Stimulated activated CD4-positive, alpha-beta T cell treated with anti-CD3 and anti-CD28 coated beads, TNF-alpha, amount 100 ng/mL, for 24 hours (primary cell): Measurements from ENCODE around the gene BCL6B.
"Not testable (repeated sequence)": the region's sequence is repeated elsewhere in the genome, so short reads cannot be mapped to it uniquely, and the experiment has no call there.

Source experiments
- DNase-seq, 3 experiments: peaks; one replicate each; pipeline ENCODE4 v3.0.0-alpha.2; 2020; ENCODE audit warnings: low read depth in 3 of 3

The BCL6B gene, protein sequence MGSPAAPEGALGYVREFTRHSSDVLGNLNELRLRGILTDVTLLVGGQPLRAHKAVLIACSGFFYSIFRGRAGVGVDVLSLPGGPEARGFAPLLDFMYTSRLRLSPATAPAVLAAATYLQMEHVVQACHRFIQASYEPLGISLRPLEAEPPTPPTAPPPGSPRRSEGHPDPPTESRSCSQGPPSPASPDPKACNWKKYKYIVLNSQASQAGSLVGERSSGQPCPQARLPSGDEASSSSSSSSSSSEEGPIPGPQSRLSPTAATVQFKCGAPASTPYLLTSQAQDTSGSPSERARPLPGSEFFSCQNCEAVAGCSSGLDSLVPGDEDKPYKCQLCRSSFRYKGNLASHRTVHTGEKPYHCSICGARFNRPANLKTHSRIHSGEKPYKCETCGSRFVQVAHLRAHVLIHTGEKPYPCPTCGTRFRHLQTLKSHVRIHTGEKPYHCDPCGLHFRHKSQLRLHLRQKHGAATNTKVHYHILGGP

DNA sequence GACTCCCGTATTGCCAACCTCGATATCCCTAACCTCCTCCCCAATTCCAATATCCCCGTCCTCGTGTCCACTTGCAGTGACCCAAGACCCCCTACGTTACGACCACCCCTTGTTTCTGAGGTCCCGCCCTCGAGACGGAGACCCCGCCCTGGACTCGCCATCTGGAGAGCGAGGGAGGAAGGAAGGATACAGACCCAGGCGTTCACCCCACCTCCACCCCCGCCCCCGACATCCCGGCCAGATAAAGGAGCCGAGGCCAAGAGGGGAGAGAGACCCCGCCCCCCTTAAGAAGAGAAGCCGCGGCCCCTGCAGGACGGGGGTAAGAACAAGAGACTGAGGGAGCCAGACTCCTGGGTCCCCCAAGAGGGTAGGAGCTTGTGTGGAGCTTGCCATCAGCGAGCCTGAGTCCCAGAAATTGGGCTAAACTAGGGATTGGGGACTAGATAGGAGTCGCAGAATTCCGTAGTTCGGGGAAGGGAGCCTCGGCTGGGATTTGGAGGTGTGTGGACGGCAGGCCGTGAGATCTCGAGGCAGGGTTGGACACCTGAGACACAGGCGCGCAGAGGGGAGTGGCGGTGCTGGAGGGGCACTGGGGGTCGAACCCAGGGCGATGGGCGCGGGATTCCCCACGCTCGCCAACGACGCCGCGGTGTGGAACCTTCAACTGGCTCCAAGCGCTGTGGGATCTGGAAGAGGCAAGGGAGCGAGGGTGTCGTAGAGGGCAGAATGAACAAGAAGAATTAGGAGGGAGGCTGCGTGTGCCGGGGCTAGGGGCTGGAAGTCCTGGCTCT lies at the start of gene BCL6B:
Gene BCL6B (plus strand): TSS at position 270 of the 791 bp plus-strand sequence. CDS start 622 bp downstream, outside the sequence.
- DNase-seq = no peak

DNA sequence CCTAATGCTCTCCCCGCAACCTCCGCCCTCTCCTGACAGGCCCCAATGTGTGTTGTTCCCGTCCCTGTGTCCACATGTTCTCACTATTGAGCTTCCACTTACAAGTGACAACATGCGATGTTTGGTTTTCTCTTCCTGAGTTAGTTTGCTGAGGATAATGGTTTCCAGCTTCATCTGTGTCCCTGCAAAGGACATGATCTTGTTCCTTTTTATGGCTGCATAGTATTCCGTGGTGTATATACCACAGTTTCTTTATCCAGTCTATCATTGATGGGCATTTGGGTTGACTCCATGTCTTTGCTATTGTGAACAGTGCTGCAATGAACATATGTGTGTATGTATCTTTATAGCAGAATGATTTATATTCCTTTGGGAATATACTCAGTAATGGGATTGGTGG lies 43.4 kb upstream of the BCL6B start:
- DNase-seq = not testable (repeated sequence)

DNA sequence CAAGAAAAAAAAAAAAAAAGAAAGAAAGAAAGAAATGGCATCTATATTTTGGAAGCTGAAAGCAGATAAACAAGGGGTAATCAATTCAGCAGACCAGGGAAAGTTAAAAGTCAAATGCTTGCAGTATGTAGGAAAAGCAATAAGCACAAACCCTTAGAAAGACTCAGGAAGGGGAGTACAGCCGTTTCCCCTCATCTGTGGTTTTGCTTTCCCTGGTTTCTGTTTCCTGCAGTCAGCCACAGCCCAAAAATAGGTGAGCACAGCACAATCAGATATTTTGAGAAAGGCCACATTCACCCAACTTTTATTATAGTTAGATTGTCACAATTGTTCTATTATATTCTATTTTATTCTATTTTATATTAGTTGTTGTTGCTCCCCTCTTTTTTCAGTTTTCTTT lies 41.4 kb upstream of the BCL6B start:
- DNase-seq = no peak

DNA sequence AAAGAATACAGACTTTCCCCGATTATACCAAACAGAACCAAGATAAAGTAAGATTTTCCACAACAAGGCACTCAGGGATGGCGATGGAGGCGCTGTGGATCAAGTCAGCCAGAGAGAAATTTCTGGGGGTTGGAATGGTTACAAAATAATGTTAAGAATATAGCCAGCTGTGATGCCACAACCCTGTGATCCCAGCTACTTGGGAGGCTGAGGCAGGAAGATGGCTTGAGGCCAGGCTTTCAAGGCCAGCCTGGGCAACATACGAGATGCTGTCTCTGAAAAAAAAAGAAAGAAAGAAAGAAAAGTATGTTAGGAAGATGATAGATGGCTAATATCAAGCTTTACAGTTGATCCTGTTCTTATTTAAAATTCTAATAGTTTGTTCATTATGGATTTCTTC lies 37.6 kb upstream of the BCL6B start:
- no peak for DNase-seq

DNA sequence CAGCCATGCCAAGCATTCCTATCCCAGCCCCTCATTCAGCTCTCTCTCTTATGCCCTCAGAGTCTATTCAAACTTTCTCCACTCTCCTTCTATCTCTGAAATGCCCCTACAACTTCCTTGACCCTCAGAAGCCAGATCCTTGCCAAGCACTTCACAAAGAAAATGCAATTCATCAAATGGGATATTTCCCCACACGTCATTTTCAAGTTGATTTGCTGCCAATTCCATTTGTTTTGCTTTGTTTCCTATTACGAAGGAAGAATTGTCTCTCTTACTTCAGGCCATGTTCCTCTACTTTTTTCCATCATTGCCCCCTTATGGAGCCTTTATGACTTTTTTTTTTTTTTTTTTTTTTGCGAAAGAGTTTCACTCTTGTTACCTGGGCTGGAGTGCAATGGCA lies 36.2 kb upstream of the BCL6B start:
- DNase-seq = no peak

DNA sequence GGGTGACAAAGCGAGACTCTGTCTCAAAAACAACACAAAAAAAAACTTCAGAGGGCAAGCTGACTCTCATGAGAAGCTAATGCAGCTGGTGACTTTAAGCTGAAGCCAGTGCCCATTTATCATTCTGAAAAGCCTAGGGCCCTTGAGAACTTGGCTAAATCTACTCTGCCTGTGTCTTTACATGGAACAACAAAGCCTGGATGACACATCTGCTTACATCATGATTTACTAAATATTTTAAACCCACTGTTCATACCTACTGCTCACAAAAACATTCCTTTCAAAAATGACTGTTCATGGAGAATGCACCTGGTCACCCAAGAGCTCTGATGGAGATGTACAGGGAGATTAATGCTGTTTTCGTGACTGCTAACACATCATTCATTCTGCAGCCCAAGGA lies 33.1 kb upstream of the BCL6B start:
- no peak for DNase-seq

DNA sequence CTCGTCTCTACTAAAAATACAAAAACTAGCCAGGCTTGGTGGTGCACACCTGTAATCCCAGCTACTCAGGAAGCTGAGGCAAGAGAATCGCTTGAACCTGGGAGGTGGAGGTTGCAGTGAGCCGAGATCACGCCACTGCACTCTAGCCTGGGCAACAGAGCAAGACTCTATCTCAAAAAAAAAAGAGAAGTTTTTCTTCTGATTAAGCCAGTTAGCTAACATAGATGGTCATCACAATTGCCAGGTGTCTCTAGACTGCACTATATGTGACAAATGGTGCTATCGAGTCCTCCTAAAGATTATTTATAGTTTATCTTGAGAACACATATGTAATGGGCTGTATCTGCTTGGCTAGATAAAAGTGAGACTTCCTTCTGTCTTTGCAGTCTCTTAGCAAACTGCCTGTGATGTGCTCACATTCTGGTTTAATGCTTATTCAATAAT lies 29.2 kb upstream of the BCL6B start:
- DNase-seq = not testable (repeated sequence)

DNA sequence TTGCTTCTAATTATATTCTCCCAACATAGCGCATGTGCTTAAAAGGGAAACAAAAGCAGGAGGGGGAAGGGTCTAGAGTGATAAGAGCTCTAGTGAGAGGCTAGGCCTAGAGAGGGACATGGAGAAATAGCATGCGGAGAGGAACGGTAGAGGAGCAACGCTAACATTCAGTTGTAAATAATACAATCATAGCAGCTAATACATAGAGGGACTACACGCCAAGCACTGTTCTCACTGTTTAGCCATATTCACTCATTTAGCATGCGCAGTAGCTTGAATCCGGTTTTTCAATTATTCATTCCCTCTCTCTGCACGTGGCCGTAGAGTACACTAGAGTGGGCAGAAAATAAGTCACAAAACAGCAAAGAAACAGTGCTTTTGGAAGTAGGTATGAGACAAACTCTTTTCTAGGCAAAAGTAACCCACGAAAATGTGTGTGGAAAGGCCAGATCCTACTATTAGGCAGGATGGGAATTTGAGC lies 28.7 kb upstream of the BCL6B start:
- no peak for DNase-seq

DNA sequence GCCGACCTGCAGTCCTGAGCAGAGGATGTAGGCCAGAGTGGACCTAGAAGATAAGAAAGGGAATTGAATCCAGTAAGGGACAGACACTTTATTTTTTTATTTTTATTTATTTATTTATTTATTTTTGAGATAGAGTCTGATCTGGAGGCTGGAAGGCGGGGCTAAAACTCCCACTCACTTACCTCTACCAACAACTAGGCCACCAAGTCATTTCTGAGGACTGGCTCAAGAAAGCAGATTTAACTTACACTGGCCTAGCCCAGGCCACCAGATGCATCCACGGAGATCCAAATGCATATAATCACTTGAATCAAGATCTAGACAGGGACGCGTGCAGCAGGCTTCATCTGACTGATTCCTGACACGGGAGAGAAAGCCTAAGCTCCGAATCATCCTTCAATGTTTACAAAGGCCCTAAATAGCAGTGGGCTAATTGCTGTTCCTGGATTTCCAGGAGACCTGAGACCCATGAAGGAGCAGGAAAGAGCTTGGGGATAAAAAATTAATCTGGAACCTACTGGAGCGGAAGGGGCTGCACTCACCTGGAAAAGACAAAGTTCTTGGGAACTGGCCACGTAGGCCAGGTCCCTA lies 28.1 kb upstream of the BCL6B start:
- DNase-seq = no peak

DNA sequence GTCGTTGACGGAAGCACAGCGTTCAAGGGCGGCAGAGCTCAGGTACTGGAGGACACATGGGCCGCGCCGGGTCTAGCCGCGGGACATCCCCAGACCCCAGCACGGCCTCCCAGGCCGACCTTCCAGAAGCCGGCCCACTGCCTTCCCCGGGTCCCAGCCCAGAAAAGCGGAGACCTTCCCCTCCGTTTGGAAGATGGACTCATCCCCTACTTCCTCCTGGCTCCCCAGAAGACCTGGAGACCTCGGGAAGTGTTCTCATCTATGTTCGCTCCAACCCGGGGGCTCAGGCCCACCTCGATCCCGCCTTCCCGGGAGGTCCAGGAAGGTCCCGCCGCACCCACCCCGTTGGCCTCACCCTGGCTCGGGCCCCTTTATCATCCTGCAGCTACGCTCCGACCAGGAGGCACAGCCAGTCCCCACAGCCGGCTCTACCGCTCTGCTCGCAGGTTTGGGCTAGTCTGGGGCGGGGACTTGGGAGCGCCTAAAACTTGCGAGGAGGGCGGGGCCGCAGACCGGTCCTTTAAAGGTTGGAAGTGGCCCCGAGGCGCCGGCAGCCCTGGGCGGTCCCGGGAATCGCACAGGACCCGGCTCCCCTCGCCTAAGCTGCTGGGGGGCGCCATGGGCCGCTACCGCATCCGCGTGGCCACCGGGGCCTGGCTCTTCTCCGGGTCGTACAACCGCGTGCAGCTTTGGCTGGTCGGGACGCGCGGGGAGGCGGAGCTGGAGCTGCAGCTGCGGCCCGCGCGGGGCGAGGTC lies 27.2 kb upstream of the BCL6B start, which contains the start of gene ALOX12:
Gene ALOX12 (plus strand): TSS at position 550 of the 756 bp plus-strand sequence. CDS start 69 bp downstream, at position 619.
- DNase-seq = no peak

DNA sequence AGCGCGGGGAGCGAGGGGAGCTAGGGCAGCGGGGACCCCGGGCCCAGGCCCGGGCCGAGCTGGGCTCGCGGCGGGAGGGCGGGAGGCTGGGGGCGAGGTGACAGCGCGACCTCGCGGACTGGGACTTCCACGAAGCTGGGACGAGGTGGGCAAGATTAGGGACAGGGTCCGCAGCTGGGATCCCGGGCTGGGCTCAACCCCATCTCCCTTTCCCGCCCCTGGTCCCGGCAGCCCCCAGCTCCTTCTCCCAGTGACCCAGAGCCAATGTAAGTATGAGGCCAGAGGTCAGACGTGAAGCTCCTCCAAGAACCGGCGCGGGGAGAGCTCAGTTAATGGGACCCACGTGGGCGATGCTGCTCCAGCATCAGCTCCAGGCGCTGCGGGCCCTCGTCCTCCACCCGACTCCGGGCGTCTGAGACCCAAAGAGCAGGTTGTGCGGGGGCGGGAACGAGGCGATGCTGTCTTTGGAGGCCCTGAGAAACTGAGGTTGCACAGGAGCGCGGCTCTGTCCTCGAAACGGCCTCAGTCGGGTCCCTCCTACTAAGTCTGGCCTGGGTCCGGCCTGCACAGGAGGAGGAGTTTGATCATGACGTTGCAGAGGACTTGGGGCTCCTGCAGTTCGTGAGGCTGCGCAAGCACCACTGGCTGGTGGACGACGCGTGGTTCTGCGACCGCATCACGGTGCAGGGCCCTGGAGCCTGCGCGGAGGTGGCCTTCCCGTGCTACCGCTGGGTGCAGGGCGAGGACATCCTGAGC lies 26.4 kb upstream of the BCL6B start:
- no peak for DNase-seq

DNA sequence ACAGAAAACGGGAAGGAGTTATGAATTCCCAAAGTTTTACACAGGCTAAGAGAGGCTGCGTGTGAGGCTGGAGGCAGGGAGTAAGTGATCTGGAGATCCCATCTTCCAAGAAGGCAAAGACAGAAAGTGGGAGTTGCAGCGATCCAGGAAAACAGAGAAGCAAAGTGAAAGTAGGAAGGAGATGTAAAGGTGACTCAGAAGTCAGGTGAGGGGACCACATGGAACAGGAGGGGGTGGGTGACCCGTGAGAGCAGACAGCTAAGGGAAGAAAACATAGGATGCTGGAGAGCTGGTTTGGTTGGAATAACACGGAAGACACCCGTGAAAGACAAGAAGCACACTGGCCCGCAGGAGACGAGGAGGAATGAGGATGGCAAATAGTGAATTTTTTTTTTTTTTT lies 25.7 kb upstream of the BCL6B start:
- DNase-seq = no peak

DNA sequence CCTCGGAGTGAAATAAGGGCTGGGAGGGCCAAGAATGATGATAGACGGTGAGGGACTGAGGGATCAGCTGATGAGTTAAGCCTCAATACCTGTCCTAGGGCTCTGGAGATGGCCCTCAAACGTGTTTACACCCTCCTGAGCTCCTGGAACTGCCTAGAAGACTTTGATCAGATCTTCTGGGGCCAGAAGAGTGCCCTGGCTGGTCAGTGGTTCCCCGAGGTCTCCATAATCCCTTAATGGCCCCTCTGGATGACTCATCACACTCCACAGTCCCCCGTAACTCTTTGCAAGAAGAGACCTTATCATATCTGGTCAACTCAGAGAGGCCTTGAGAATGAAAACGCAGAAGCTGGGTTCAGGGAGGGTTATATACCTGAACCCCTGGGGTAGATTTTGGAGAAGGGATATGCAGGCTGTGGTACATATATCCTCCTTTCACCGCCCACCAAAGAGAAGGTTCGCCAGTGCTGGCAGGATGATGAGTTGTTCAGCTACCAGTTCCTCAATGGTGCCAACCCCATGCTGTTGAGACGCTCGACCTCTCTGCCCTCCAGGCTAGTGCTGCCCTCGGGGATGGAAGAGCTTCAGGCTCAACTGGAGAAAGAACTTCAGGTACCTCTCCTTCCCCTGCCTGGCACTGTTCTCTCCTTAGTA lies 23.9 kb upstream of the BCL6B start:
- DNase-seq = no peak

DNA sequence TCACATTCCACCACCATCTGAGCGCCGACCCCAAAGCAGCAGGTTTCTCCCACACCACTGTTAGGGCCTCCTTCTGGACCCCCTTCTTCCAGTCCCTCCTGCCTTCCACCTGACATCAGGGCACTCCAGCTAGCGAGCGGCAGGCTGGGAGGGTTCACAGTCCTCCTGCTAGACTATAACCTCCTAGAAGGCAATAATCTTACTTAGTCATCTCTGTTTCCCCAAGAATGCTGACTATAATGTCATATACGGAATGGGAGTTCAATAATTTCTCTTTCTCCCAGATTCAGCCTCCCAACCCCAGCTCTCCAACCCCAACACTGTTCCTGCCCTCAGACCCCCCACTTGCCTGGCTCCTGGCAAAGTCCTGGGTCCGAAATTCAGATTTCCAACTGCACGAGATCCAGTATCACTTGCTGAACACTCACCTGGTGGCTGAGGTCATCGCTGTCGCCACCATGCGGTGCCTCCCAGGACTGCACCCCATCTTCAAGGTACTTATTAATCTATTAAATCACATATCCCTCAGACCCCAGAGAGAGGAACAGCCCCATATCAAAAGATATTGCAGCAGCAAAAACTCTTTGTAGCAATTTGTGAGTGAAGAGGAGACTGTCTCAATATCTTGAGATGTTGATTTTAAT lies 21.4 kb upstream of the BCL6B start:
- peak in 1 of 3 experiments; percentile 53 for DNase-seq

DNA sequence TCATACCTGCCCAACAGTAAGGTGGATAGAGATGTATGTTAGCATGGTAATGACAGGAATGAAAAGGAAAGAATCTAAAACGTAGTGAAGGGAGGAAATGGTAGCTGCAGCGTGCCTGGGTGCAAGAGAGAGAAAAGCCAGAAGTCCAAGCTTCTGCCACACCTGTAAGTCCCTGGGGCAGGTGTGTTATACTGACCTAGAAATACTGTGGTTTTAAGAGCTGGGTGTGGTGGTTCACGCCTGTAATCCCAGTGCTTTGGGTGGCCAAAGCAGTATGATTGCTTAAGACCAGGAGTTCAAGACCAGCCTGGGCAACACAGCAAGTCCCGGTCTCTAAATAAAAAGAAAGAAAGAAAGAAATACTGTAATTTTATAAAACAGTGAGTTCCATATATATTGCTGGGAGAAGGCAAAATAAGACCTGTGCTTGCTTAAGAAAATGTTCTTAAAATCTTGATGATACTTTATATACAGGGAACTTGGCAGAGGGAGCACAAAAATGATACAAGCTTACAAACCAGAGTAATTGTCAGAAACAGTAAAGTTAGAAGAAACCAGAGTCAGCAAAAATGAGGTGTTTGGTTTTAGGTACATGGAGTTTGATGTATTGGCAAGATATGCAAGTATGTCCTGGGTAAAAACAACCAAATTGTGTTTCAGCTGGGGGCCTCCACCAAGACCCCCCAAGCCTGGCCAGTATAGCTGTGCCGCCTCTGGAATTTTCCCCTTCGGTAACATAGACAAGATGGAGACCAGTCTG lies 20.4 kb upstream of the BCL6B start:
- no peak for DNase-seq

DNA sequence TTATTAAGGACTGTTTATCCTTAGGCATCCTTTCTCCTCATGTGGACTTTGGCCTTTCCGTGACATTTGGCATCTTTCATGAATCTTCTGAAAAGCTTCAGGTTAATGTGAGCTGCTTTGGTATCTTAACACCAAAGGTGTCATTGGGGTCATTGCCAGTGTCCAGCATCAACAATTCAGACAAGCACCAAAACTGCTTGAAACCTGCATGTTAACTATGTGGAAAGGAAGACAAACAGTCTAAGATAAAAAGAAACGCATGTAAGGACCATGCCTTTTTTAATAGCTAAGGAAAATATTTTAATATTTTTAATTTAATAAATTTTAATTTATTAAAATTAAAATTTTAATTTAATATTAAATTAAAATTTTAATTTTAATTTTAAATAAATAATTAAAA lies 19.1 kb upstream of the BCL6B start:
- DNase-seq = no peak

DNA sequence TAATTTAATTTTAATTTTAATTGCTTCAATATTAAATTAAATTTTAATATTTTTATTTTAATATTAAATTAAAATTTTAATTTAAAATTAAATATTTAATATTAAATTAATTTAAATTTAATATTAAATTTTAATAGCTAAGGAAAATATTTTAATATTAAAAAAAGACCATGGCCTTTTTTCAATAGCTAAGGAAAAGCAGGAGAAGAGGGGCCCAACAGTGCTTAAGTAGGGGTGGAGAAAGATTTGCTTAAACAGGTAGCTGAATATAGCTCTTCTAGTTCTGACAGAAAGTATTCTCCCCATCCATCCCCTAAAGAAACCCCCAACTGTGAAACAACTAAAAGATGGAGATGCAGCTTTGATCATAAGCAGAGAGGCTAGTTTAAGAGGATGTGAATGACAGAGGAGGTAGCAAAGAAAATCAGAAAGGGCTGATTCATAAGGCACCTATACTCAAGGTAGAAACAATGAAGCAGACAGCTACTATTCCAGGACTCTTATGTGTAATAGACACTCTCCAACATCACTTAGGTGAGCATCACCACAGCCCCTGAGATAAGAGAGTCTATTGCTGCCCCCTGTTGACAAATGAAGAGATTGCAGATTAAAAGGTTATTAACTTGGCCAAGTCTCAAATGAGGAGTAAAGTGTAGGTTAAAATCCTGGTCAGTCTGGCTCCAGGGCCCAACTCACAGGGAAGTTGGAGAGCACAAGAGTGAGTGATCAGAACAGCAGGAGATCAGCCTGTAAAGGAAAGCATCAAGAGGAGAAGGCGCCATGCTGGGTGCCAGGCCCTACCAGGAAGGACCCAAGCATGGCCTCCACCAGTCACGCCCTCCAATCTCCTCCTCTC lies 18.2 kb upstream of the BCL6B start:
- DNase-seq = peak in 1 of 3 experiments; percentile 45

DNA sequence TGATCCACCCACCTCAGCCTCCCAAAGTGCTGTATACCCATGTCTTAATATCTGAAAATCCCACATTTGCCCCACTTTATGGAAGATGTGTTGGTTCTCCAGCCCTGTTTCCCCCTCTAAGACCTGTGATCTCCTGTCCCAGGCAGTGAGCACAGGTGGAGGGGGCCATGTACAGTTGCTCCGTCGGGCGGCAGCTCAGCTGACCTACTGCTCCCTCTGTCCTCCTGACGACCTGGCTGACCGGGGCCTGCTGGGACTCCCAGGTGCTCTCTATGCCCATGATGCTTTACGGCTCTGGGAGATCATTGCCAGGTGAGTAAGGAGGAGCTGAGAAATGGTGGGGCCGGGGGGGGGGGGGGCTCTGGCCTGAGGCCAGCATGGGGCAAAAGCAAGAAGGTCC lies 17.1 kb upstream of the BCL6B start:
- DNase-seq = no peak
